Right lobe of liver (tissue), 4 donors: ENCODE measurements around the gene ZBTB7B.

Source experiments
- CTCF ChIP-seq, 4 donors: fragments of 200-600 bp in 3 of 4; fragments of 450-650 bp in 1 of 4; IDR thresholded peaks; one replicate each; pipeline versions ENCODE4 v1.5.1 to v1.8.0; 2016 to 2022; ENCODE audit warnings: antibody characterized with exemption in 4 of 4, mild to moderate bottlenecking in 2 of 4
- POLR2A ChIP-seq: fragments of 450-650 bp; IDR thresholded peaks from one replicate; pipeline ENCODE4 v1.6.1; 2017; ENCODE audit warnings: antibody characterized with exemption, mild to moderate bottlenecking
- donor health status: DM: no; HTN: no; CAD: no.
- donor health status: DM: no; HTN: no; CAD: no.
- donor health status: DM: no; HTN: yes; CAD: no.

DNA sequence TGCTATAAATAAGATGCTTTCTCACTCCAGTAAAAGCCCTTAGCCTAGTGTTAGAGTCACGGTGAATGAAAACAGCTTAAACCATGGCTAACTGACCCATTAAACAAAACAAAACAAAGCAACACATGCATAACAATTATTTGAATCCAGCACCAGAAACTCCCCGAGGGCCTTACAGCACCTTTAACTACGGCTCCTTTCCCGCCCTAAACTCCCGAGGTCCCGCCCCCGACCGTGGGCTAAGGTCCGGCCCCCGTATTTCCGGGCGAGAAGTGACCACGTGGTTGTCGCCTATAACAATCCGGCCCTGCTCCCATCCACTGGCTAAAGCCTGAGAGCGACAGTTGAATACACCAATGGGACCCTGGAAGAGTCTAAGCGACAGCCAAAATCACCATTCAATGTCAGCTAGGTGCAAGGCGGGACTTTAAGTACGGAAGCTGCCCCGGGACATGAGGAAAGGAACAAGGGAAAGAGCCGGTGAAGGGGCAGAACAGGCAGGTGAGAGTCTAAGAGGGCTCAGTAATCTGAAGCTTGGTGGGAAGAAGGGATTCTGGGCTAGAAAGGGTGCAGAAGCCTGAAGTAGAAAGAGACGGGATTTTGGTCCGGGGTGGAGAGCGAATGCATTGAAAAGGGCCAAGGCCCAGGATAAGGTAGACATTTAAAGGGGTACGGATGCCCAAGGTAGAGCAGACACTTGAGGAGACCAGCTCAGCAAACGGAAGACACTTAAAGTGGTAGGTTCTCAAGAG is 19.5 kb upstream of the ZBTB7B start, which contains the start of gene FLAD1:
- TF ChIP-seq POLR2A (peak; percentile 32), CTCF (IDR thresholded peaks at IDR 0.05) (no peak)
